Fibroblast of skin of right biceps (primary cell): ENCODE measurements around the gene DEGS1.

Experiments used
- DNase-seq: peaks from one replicate; pipeline ENCODE4 v3.0.0-alpha.2; 2013

The DEGS1 gene

DNA sequence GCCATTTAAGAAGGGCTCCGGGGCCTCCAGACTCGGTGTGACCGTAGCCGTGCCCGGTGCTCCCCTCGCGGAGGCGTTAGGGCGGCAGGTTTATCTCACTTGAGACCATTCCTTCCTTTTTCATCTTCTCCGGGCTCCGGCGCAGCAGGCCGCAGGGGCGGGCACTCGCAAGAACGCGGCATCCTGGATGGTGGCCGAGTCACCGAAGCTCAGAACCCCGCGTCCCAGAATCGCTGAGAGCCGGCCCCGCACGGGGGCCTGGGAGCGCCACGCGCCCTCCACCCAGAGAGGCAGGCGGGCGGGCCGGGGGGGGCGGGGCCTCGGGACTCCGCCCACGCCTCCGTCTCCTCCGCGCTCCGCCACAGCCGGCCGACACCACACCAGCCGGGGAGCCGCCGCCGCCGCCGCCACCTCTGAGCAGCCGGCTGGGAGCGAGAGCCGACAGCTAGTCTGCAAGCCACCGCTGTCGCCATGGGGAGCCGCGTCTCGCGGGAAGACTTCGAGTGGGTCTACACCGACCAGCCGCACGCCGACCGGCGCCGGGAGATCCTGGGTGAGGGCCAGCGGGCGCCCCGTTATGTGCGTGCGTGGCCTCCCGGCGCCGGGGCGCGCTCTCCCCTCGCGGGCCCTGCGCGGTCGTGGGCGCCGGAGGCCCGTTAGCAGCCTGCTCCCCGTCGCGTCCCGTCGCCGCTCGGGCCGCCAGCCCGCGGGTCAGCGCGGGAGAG, at the start of gene DEGS1:
TSS of gene DEGS1 (plus strand) at position 375 of the 725 bp plus-strand sequence. CDS start at position 472, 97 bp downstream.
- peak; percentile 88 for DNase-seq

DNA sequence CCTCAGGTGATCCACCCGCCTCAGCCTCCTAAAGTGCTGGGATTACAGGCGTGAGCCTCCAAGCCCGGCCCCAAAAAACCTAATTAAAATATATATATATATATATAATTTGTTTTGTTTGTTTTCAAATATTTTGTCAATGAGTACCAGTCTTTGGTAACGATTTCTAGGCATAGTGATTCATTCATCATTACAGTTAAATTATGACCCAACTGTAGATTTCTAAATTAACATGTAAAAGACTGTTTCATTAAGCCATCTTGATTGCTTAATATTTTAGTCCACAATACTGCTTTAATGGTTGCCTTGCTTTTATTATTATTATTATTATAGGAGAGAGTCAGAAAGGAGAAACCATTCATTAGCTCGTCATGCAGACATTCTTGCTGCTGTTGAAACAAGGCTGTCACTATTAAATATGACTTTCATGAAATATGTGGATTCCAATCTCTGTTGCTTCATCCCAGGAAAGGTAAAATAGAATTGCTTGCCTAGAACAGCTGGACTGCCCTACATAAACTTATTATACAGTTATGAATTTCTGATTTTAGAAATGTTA, 49.2 kb upstream of the DEGS1 start:
- DNase-seq, result no peak

DNA sequence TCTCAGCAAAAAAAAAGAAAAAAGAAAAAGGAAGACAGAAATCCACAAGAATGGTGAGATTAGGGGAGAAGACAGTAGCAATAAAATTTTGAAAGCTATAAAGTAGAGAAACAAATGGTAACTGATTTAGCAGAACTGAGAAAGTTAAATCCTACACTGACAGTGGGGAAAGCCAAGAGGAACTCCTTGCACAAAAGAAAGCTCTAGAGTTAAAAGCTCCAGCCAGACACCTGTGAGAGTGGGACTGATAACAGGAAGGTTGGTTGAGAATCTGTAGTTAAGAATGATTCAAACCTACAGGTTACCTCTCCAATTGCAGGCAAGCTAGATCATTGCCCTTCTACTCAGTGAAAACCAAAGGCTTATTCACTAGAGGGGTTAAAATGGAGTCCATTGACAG, 45.5 kb upstream of the DEGS1 start:
- no peak for DNase-seq

DNA sequence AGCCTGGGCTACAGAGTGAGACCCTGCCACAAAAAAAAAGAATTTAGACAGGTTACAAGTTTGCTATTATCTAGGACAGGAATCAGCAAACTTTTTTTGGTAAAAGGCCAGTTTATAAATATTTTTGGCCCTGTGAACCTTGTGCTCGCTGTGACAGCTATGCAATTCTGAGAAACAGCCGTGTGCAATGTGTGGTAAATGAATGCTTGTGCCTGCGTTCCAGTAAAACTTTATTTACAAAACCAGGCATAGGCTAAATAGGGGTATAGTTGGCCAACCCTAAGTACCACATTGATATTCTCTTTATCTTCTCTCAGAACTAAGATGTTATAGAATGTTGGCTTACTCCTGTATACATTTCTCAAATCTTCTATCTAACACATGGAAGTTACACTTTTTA, 44.8 kb upstream of the DEGS1 start:
- no peak for DNase-seq

DNA sequence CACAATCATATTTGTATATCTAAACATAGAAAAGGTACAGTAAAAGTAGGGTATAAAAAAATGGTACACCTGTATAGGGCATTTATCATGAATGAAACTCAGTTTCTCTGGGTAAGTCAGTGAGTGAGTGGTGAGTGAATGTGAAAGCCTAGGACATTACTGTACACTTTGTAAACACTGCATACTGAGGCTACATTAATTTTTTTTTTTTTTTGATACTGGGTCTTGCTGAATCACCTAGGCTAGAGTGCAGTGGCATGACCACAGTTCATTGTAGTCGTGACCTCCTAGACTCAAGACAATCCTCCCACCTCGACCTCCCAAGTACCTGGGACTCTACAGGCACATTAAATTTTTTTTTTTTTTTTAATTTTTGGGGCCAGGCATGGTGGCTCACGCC, 41.3 kb upstream of the DEGS1 start:
- DNase-seq, result no peak

DNA sequence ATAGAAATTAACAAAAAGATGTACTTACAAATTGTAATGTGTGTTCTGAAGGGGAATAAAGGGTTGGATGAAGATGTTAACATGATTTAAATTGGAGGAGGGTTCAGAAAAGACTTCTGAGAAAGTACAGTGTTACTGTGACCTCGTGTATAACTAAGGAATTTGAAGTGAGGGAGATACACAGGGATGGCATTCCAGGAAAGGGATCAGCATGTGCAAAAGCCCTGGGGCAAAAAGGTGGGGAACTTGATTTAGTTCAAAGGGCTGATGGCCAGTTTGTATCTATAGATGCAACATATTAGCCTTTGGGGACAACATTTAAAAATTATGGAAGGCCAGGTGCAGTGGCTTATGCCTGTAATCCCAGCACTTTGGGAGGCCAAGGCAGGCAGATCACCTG, 33.3 kb upstream of the DEGS1 start:
- no peak for DNase-seq

DNA sequence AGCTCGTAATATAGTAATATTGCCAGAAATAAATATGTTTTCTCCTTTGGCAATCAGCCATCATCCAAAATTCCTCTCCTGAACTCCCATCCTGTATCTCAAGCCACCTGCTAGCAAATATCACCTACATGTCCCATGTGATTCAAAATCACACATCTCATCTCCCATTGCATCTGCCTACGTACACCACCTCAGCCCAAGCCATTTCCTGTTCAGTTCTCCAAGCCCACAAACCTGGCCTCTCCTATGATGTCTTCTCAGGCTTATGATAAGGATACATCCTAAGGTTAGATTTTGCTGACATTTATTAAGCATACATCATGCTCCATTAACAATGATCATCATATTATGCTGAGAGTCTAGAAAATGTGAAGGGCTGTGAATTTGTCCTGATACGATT, 31.9 kb upstream of the DEGS1 start:
- DNase-seq, result no peak

DNA sequence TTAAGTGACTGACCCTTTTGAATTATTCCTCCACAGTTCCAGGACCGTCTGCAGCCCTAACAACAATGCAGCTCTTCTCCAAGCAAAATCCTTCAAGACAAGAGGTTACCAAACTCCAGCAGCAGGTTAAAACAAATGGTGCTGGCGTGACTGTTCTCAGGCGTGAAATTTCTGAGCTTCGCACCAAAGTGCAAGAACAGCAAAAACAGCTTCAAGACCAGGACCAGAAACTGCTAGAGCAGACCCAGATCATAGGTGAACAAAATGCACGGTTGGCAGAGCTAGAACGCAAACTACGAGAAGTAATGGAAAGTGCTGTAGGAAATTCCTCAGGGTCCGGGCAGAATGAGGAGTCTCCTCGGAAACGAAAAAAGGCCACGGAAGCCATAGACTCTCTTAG, 25.7 kb upstream of the DEGS1 start:
- DNase-seq, result no peak

DNA sequence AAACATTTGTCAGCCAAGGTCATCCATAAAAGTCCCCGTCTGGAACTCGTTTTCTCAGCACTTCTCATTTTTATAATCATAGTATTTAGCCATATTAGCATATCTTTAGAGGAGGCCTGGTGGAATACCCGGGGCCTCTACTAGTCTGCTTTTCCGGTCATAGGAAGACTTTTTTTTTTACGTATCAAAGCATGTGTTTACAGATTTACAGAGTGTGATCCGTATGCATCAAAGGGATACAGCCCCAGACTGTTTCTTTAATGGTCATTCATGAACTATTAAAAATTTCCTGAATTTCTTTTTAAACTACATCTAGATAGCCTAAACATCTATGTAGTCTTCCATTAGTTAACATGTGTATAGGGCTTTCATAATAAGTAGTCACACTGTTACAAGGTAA, 23.5 kb upstream of the DEGS1 start:
- DNase-seq, result no peak

DNA sequence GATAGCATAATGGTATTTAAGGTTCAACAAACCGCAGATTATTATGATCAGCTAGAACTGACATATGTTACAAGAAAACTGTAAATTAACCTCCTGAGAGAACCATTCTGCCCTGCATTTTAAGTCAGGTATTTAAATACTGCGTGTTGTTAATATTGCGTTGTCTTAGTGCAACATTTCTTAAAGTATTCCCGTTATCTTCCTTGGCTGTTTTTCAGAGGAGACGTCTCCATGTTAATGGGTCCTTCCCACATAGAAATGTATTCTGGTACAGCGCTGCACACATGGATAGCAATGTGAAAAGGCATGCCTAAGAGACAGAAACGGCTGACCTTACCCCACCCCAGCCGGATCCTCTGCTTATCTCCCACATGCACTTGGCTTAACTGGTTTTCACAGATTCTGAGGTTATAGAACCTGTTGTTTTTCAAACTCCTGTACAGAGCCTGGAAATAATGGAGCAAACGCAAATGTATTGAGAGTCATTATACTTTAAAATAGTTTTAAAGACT, 22.8 kb upstream of the DEGS1 start:
- DNase-seq, result no peak

DNA sequence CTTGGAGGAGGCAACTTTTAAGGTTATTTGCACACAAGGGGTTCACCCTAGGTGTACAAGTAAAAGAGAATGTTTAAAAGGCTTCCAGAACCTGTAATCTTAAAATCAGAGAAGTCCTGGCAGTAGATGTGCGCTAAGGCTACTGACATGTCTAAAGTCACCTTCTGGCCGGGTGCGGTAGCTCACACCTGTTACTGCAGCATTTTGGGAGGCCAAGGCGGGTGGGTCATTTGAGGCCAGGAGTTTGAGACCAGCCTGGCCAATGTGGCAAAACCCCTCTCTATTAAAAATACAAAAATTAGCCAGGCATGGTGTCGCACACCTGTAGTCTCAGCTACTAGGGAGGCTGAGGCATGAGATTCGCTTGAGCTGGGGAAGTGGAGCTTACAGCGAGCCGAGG, 20.3 kb upstream of the DEGS1 start:
- DNase-seq, result no peak

DNA sequence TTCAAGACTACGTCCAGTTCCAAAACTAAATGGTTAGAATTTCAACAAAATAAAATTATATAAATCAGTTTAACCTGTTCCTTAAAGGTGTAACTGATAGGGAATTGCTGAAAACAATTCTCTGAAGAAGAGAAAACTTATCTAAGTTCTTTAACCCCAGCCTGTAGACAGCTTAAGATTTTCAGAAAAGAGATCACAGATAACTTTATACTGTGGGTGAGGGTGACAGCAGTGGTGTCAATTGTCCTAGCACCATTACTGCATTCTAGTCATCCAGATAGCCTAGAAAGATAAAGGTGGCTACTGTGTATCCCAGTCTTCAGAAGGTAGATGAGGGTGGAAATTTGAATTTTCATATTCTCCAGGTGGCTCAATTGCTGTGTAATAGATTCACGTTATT, 19.7 kb upstream of the DEGS1 start:
- no peak for DNase-seq

DNA sequence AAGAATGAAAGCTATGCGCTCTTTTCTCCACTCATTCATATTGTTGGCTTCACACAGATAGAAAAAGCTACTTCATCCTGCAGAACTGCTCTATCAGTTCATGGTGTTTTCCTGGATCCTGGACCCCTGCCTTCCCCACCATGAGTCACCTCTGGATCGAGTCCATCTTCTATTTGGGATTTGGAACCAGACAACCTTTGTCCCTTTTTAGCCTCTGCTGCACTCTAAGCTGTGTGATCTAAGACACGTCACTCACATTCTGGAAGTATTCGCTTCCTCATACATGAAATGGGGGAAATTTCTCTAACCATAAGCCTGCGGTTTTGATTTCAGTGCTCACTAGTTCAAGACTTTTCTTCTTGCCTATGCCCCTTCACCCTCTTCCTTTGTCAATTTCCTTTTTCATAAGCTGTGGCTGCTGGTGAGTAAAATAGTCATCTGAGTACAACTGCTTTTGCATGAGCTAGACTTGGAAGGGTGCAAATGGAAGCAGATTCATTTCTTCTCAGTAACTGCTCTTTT, 14.1 kb upstream of the DEGS1 start:
- DNase-seq, result peak; percentile 93

DNA sequence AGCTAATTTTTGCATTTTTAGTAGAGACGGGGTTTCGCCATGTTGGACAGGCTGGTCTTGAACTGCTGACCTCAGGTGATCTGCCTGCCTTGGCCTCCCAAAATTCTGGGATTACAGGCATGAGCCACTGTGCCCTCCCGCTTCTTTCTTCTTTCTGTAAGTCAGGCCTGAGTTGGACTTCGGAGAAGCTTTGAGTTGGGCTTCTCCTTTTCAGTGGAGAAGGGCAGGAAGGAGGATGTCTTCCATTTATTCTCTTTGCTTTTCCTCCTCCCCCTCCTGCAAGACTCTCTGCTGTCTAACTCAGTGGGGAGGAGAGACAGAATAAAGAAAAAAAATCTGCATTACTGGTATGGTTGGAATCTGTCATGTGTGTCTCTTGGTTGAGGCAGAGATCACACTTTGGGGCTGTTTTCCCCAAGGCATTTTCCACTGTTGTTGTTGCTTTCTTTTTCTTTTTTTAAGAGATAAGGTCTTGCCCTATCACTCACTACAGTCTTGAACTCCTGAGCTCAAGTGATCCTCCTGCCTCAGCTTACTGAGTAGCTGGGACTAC, 13.2 kb upstream of the DEGS1 start:
- DNase-seq, result peak; percentile 27

DNA sequence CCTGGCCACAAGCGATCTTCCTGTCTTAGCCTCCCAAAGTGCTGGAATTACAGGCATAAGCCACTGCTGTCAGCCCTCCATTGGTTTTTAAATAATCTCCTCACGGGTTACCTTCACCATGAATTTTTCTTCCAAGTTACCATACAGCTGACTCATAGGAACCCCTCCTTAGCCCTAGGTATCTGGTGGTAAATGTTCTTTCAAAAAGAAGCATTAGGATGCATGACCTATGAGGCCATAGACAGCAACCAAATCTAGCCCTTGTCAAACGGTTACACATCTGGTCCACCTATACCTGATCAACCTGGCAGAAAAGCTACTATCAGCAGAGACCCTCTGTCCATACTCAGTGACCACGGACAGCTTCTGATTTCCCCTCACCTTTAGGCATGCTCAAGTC, 12.7 kb upstream of the DEGS1 start:
- DNase-seq, result no peak

DNA sequence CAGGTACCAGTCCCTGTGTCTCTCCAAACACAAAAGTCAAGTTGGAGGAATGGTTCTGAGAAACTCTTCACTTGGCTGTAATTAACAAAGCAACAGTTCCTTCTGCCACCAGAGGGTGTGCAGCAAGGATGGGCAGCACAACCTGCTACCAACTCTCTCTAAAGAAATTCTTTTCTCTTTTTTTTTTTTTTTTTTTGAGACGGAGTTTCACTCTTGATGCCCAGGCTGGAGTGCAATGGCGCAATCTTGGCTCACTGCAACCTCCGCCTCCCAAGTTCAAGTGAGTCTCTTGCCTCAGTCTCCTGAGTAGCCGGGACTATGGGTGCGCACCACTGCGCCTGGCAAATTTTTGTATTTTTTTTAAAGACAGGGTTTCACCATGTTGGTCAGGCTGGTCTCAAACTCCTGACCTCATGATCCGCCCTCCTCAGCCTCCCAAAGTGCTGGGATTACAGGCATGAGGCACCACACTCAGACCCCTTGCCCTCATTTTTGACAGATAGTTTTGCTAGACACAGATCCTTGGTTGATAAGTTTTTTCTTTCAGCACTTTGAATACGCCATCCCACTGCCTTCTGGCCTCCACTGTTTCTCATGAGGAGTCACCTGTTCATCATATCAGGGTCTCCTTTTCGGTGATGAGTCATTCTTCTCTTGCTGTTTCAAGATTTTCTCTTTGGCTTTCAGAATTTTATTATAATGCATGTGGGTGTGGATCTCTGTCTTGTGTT, 12.1 kb upstream of the DEGS1 start:
- peak; percentile 15 for DNase-seq

DNA sequence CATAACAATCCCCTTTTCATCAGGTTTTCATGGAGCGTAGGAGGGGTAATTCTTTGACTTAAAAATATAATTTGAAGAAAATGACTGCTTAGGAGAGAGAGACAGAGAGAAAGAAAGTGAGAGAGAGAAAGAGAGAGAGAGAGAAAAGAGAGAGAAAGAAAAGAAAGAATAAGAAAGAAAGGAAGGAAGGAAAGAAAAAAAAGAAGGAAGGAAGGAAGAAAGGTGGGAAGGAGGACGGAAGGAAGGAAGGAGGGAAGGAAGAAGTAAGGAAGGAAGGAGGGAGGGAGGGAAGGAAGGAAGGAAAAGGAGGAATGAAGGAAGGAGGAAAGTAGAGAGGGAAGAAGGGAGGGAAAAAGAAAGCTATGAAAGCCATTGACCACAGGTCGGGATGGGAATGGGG, 10.8 kb upstream of the DEGS1 start:
- no peak for DNase-seq

DNA sequence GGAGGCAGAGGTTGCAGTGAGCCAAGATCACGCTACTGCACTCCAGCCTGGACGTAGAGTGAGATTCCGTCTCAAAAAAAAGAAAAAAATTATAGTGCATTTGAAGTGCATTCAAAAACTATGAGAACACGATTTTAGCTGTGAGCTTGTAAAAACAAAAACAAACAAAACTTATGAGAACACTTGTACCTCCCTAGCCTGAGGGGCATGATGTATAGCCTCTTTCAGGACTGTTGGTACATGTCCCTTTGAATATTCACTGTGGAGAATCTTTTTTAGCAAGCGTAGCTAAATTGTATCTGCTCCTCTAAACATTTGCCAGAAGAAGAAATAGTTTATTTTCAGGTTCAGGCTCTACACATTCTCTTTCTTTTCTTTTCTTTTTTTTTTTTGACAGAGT, 9.5 kb upstream of the DEGS1 start:
- DNase-seq, result no peak

DNA sequence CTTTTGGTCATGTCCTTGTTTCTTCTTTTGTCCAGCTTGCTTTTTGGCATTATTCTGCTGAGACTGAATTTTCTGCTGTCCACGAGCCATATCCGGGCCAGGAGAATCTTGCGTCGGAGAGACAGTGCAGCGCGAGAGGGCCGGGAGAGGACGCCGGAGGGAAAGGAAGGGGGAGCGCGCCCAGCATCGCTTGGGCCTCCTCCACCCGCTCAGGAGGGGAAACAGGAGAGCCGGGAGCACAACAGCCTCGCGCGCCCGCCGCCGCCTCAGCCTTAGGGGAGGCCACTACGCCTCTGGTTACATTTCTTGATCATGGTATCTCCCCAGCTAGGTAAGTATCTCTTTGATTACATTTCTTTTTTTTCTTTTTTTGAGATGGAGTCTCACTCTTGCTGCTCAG, 7.4 kb upstream of the DEGS1 start:
- DNase-seq, result peak; percentile 46

DNA sequence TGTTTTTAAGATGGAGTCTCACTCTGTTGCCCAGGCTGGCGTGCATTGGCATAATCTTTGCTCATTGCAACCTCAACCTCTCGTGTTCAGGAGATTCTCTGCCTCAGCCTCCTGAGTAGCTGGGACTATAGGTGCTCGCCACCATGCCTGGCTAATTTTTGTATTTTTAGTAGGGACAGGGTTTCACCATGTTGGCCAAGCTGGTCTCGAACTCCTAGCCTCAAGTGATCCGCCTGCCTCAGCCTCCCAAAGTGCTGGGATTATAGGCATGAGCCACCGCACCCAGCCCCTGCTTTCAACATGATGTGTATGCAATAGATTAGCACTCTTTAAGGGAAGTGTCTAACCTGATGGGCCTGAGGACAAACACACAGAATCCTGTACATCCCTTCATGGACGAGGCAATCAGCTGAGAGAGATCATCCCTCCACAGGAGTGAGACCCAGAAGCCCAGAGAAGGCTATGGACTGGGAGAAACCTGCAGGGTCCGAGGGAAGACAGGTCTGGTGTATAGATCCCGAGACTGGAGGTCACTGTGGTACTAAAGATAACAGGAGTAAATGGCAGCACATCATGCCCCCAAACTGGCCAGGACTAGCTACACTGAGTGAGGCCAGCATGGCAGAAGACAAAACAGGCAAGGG, 5.6 kb upstream of the DEGS1 start:
- no peak for DNase-seq

DNA sequence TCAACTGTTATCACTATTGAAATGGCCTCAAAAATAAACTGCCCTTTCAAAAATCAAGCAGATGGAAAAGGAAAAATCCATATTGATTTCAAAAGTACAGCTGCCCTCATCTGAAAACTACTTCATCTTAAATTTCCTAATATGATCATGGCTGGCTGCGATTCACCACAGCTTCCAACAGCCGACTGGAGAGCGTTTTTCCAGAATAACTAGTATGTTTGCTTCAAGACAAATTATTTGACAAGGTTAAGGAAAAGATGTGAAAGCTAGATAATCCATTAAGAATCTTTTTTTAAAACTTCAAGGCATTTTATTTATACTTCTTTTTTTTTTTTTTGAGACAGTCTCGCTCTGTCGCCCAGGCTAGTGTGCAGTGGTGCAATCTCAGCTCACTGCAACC, 4.1 kb upstream of the DEGS1 start:
- DNase-seq, result no peak

DNA sequence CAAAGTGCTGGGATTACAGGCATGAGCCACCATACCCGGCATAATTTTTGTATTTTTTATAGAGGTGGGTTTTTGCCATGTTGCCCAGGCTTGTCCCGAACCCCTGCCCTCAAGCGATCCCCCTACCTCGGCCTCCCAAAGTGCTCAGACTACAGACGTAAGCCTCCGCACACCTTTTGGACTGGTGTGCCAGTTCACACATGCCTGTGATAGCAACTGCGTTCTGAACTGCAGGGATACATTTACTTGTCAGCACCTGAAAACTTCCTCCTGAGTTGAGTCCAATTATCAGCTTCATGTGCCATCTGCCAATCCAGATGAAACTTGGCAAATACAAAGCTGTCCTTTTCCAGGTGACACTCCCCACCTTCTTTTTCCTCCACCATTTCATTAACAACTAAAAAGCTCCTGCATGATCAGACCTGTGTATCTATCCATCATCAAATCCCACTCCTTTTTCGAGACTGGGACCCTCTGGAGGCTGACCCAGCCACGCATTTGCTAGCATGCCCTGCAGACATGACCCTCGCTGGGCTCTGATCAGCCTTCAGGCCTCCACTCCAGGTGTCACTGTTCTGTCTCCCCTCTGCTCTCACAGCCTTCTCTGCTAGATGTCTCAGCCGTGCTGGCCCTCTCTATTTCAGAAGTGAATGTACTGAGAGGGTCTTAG, 2.1 kb upstream of the DEGS1 start:
- no peak for DNase-seq

DNA sequence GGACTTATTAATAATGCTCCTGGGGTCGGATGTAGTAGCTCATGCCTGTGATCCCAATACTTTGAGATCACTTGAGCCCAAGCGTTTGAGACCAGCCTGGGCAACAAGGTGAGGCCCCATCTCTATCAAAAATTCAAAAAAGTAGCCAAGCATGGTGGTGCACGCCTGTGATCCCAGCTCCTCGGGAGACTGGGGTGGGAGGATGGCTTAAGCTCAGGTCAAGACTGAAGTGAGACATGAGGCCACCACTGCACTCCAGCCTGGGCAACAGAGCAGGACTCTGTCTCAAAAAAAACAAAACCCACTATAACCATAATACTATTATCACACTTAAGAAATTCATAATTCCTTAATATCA, 1.6 kb upstream of the DEGS1 start:
- no peak for DNase-seq
